SH-SY5Y (cell line): ENCODE measurements around the gene EEFSEC.

Experiments
- GATA2 ChIP-seq: IDR thresholded peaks from 2 replicates; pipeline ENCODE4 v1.6.1; 2011; ENCODE audit warnings: mild to moderate bottlenecking, low read depth, low read length
- GATA3 ChIP-seq: IDR thresholded peaks from 2 replicates; pipeline ENCODE4 v1.6.1; 2011; ENCODE audit warnings: low read depth, mild to moderate bottlenecking, low read length, moderate library complexity

- TF ChIP-seq GATA3 (no peak), GATA2 (no peak)
Measured at GRCh38 chr3:128388932-128389331, 235.7 kb downstream of the EEFSEC start.
